Heart left ventricle (tissue), 16 donors: ENCODE data around the gene RAB28. TPM values are rescaled to one million over a fixed set of nuclear protein-coding genes. Genes with fewer than 3 reads are reported as not detected.

Experiments used
- ATAC-seq, 4 donors: fragments of 200-7000 bp; cut with Tn5 transposase; one replicate each; pipeline ENCODE4 v1.9.1; 2020 to 2022; ENCODE audit warnings: moderate library complexity in 4 of 4, mild to moderate bottlenecking in 3 of 4, moderate number of reproducible peaks in 1 of 4
- DNase-seq, 5 donors: peaks; one replicate each; pipeline ENCODE4 v3.0.0-alpha.2; 2020
- H3K27ac ChIP-seq, 12 donors: fragments of 200-600 bp; sonication (generic) in 4 of 12; one replicate each; pipeline versions ENCODE4 v1.5.0 to v1.8.0; 2016 to 2022; ENCODE audit warnings: mild to moderate bottlenecking in 2 of 12
- H3K27me3 ChIP-seq, 9 donors: fragments of 200-600 bp; sonication (generic) in 2 of 9; one replicate each; pipeline versions ENCODE4 v1.5.1 to v1.8.0; 2016 to 2022; ENCODE audit warnings: mild to moderate bottlenecking in 3 of 9
- H3K36me3 ChIP-seq, 9 donors: fragments of 200-600 bp; sonication (generic) in 2 of 9; one replicate each; pipeline versions ENCODE4 v1.5.0 to v1.8.0; 2018 to 2022; ENCODE audit warnings: mild to moderate bottlenecking in 2 of 9
- H3K4me1 ChIP-seq, 12 donors: fragments of 200-600 bp; sonication (generic) in 4 of 12; one replicate each; pipeline versions ENCODE4 v1.5.0 to v1.8.0; 2016 to 2022; ENCODE audit warnings: mild to moderate bottlenecking in 3 of 12
- H3K4me3 ChIP-seq, 12 donors: fragments of 200-600 bp; sonication (generic) in 4 of 12; one replicate each; pipeline versions ENCODE4 v1.5.0 to v1.8.0; 2017 to 2022; ENCODE audit warnings: mild to moderate bottlenecking in 9 of 12, moderate library complexity in 4 of 12
- H3K9me3 ChIP-seq, 12 donors: fragments of 200-600 bp; sonication (generic) in 4 of 12; one replicate each; pipeline versions ENCODE4 v1.5.0 to v1.8.0; 2016 to 2022; ENCODE audit warnings: mild to moderate bottlenecking in 1 of 12
- CTCF ChIP-seq, 12 donors: fragments of 200-600 bp; sonication (generic) in 4 of 12; IDR thresholded peaks; one replicate each; pipeline versions ENCODE4 v1.5.0 to v1.8.0; 2018 to 2022; ENCODE audit warnings: antibody characterized with exemption in 12 of 12, mild to moderate bottlenecking in 5 of 12
- POLR2A ChIP-seq, 2 donors: fragments of 450-650 bp; IDR thresholded peaks; one replicate each; pipeline ENCODE4 v1.6.1; 2017; ENCODE audit warnings: antibody characterized with exemption in 2 of 2, mild to moderate bottlenecking in 2 of 2, moderate library complexity in 2 of 2
- WGBS, 4 donors: extraction: QIAGEN DNeasy Blood & Tissue Kit in 2 of 4; methylation state at CpG; one replicate each; pipeline versions ENCODE4 v1.1.5 to v1.1.7; 2013 to 2018; 5-methylcytosine and 5-hydroxymethylcytosine counted together
- intact Hi-C, 10 donors: fragments of 100-400 bp; cut with DNase I; formaldehyde crosslinking; loops; one replicate each; pipeline versions ENCODE4 v1.11.1 to v1.14.2; 2022
- polyA plus RNA-seq, 2 donors: library from polyadenylated mRNA; stranded (reverse); fragments of 200-250 nt; gene quantifications; one replicate each; pipeline ENCODE4 v1.2.3, GENCODE V29; 2013
- total RNA-seq, 9 donors: library from RNA; depleted of rRNA in 2 of 9; stranded (reverse); fragments of >200 nt in 2 of 9; fragmentation: NEBNext Ultra II Directional in 3 of 9; extraction: Animal tissue kit (Norgen Biotek cat#: 25700) in 3 of 9; gene quantifications; one replicate each; pipeline versions ENCODE4 v1.1.0 to v1.2.4, GENCODE V29; 2016 to 2023
- donor health status: ischemic (EF 13 %, LVEDD 7.1; RV severe dilation, severe dysfunction).
- donor health status: healthy with polysubstance abuse.
- donor health status: DM: no; HTN: yes; CAD: no.
- donor health status: DM: no; HTN: no; CAD: no.
- donor health status: ischemic (EF 25% LVEDD 6.9; RV normal size, moderate dysfunction).
- donor health status: ischemic (EF 25% LVEDD 5.7; RV mildly dilated, moderate dysfunction).
- donor health status: healthy.
- donor health status: DM: yes; HTN: yes; CAD: no.
- donor health status: ischemic (EF 35%, LVEDD 5.7; RV mildly dilated, moderate dysfunction).
- donor health status: nonischemic (EF 11% LVEDD 7.7; RV severe dilation, severe dysfunction).
- donor health status: DM: yes; HTN: yes; CAD: no.
- donor health status: PGD.
- donor health status: ischemic (EF 29% LVEDD 5.4; RV normal size, mild dysfunction).
- donor health status: nonischemic (EF 23%, LVEDD 6.1; RV moderate dilation, normal function).

RAB28 gene
- total and polyA plus RNA-seq, 11 donors = 11.5 to 31.1 (median 17.9) TPM

- peaks cover 55 to 100% (median 97%) of the 10 kb centered on the region in 9 donors for H3K27me3 ChIP-seq
- no peaks in the 10 kb centered on the region for H3K36me3 ChIP-seq
- ATAC-seq (no peak), DNase-seq (no peak)
- H3K4me1 ChIP-seq = peaks cover 0 to 33% (median 7%) of the 10 kb centered on the region in 12 donors
- TF ChIP-seq POLR2A (IDR thresholded peaks at IDR 0.05) (no peak), CTCF (IDR thresholded peaks at IDR 0.05) (no peak)
- H3K4me3 ChIP-seq = no peak overlapping the region
- WGBS, 4 donors = 7 to 13% (median 9%) methylated on average over 19 to 36 of the region's 36 CpGs
- H3K9me3 ChIP-seq = peaks cover 0 to 18% (median 10%) of the 10 kb centered on the region in 12 donors
- H3K27ac ChIP-seq = no peak overlapping the region
- intact Hi-C loops = no loop called here
Measured at GRCh38 chr4:13524504-13525243, 40.5 kb upstream of the RAB28 start.

- Histone ChIP-seq H3K36me3 (no peaks in the 10 kb centered on the region), H3K27ac (no peak overlapping the region), H3K4me3 (no peak overlapping the region), H3K27me3 (peaks cover 55 to 100% (median 91%) of the 10 kb centered on the region in 9 donors), H3K4me1 (peaks cover 0 to 25% (median 7%) of the 10 kb centered on the region in 12 donors), H3K9me3 (peaks cover 0 to 18% (median 10%) of the 10 kb centered on the region in 12 donors)
- intact Hi-C loops = no loop called here
- ATAC-seq = no peak
- TF ChIP-seq CTCF (IDR thresholded peaks at IDR 0.05) (no peak), POLR2A (IDR thresholded peaks at IDR 0.05) (no peak)
- 9 to 11% (median 10%) methylated on average over 52 to 59 of the region's 59 CpGs for WGBS, 4 donors
- DNase-seq = no peak
Measured at GRCh38 chr4:13523591-13524503, 39.7 kb upstream of the RAB28 start.

GRCh38 chr4:13523105-13523477, 39.0 kb upstream of the RAB28 start:
- Histone ChIP-seq H3K27me3 (peaks cover 50 to 100% (median 89%) of the 10 kb centered on the region in 9 donors), H3K27ac (no peak overlapping the region), H3K9me3 (peaks cover 0 to 18% (median 10%) of the 10 kb centered on the region in 12 donors), H3K36me3 (no peaks in the 10 kb centered on the region), H3K4me1 (peaks cover 0 to 22% (median 6%) of the 10 kb centered on the region in 12 donors), H3K4me3 (peak overlapping the region in 1 of 12 donors; percentile 5)
- TF ChIP-seq POLR2A (IDR thresholded peaks at IDR 0.05) (no peak), CTCF (IDR thresholded peaks at IDR 0.05) (no peak)
- ATAC-seq (no peak), DNase-seq (no peak)
- intact Hi-C loops = no loop called here
- 3 to 7% (median 7%) methylated on average over 15 to 17 of the region's 17 CpGs for WGBS, 4 donors
